A673 (cell line): Measurements from ENCODE around the gene LAMA4.

ENCODE experiments used
- CTCF ChIP-seq: fragments of 300-800, 200-600 bp; sonication (generic); conservative IDR thresholded peaks from 2 replicates; pipeline ENCODE4 v1.5.1; 2017; ENCODE audit warnings: low read depth, mild to moderate bottlenecking, antibody characterized with exemption, low read length, moderate library complexity, mixed read lengths
- EZH2 ChIP-seq: fragments of 200-600 bp; sonication (generic); IDR thresholded peaks from 2 replicates; pipeline ENCODE4 v1.6.1; 2017; ENCODE audit warnings: borderline replicate concordance, low read depth, mild to moderate bottlenecking, mixed read lengths, antibody characterized with exemption, low read length; ENCODE audit not compliant: poor library complexity, severe bottlenecking

DNA sequence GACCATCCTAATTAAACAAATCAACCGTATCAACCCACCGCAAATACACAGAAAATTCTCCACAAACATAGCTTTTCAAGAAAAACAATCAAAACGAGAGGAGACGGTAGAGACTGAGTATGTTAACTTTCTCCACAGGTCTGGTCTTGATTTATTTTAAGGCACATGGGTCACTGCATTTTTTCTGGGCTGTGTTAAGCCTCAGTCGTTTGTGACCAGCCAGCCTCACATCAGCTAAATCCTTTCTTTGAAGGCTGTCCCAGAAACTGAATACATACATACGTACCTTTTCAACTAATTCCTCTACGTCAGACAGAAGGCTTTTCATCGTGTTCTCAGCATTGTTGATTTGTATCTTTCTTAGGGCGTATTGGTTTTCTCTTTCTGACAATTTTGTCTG is 69.4 kb downstream of the LAMA4 start:
- TF ChIP-seq CTCF, result no peak
- TF ChIP-seq EZH2, result no peak
